ENCODE results near the gene GALNT9. TPM values are rescaled to one million over a fixed set of nuclear protein-coding genes. Genes with fewer than 3 reads are reported as not detected.
"Not testable (repeated sequence)": the region's sequence is repeated elsewhere in the genome, so short reads cannot be mapped to it uniquely, and the experiment has no call there.

Gene GALNT9
- polyA plus RNA-seq, 1 donor from 2014 or later, result 13.5 TPM

- Histone ChIP-seq H3K27me3 (ENCODE audit: insufficient read depth, low read depth, low read length) (no peaks in the 10 kb centered on the region), H3K4me2 (ENCODE audit: low read length) (no peak overlapping the region)
- no peak for TF ChIP-seq SMC3 (conservative IDR thresholded peaks at IDR 0.05; ENCODE audit: poor library complexity)
- TF ChIP-seq TAF1 (IDR thresholded peaks at IDR 0.05; ENCODE audit: low read depth), result no peak
- TF ChIP-seq, protein P1, sequence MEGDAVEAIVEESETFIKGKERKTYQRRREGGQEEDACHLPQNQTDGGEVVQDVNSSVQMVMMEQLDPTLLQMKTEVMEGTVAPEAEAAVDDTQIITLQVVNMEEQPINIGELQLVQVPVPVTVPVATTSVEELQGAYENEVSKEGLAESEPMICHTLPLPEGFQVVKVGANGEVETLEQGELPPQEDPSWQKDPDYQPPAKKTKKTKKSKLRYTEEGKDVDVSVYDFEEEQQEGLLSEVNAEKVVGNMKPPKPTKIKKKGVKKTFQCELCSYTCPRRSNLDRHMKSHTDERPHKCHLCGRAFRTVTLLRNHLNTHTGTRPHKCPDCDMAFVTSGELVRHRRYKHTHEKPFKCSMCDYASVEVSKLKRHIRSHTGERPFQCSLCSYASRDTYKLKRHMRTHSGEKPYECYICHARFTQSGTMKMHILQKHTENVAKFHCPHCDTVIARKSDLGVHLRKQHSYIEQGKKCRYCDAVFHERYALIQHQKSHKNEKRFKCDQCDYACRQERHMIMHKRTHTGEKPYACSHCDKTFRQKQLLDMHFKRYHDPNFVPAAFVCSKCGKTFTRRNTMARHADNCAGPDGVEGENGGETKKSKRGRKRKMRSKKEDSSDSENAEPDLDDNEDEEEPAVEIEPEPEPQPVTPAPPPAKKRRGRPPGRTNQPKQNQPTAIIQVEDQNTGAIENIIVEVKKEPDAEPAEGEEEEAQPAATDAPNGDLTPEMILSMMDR (IDR thresholded peaks at IDR 0.05; ENCODE audit: poor library complexity, severe bottlenecking), result no peak
- no peak for TF ChIP-seq EZH2 (IDR thresholded peaks at IDR 0.05; ENCODE audit: borderline replicate concordance, insufficient read depth, low read length, poor library complexity, severe bottlenecking)
- TF ChIP-seq POLR2AphosphoS5 (IDR thresholded peaks at IDR 0.05), result no peak
- TF ChIP-seq RAD21 (conservative IDR thresholded peaks at IDR 0.05), result no peak
- no peak for TF ChIP-seq EP300 (conservative IDR thresholded peaks at IDR 0.05; ENCODE audit: poor library complexity, severe bottlenecking)
- TF ChIP-seq MXI1 (conservative IDR thresholded peaks at IDR 0.05; ENCODE audit: poor library complexity, severe bottlenecking), result no peak
- TF ChIP-seq, protein P2, sequence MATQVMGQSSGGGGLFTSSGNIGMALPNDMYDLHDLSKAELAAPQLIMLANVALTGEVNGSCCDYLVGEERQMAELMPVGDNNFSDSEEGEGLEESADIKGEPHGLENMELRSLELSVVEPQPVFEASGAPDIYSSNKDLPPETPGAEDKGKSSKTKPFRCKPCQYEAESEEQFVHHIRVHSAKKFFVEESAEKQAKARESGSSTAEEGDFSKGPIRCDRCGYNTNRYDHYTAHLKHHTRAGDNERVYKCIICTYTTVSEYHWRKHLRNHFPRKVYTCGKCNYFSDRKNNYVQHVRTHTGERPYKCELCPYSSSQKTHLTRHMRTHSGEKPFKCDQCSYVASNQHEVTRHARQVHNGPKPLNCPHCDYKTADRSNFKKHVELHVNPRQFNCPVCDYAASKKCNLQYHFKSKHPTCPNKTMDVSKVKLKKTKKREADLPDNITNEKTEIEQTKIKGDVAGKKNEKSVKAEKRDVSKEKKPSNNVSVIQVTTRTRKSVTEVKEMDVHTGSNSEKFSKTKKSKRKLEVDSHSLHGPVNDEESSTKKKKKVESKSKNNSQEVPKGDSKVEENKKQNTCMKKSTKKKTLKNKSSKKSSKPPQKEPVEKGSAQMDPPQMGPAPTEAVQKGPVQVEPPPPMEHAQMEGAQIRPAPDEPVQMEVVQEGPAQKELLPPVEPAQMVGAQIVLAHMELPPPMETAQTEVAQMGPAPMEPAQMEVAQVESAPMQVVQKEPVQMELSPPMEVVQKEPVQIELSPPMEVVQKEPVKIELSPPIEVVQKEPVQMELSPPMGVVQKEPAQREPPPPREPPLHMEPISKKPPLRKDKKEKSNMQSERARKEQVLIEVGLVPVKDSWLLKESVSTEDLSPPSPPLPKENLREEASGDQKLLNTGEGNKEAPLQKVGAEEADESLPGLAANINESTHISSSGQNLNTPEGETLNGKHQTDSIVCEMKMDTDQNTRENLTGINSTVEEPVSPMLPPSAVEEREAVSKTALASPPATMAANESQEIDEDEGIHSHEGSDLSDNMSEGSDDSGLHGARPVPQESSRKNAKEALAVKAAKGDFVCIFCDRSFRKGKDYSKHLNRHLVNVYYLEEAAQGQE (IDR thresholded peaks at IDR 0.05; ENCODE audit: borderline replicate concordance), result no peak
Observed at GRCh38 chr12:132150780-132151144, 178.6 kb downstream of the GALNT9 start.

DNA sequence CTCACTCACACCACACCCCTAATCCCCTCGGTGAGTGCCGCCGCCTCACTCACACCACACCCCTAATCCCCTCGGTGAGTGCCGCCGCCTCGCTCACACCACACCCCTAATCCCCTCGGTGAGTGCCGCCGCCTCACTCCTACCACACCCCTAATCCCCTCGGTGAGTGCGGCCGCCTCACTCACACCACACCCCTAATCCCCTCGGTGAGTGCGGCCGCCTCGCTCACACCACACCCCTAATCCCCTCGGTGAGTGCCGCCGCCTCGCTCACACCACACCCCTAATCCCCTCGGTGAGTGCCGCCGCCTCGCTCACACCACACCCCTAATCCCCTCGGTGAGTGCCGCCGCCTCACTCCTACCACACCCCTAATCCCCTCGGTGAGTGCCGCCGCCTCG is 179.9 kb downstream of the GALNT9 start:
- H3K9me2 ChIP-seq (ENCODE audit: insufficient read depth, low read length); H3K4me3 ChIP-seq (ENCODE audit: low read length); H3K36me3 ChIP-seq (ENCODE audit: insufficient read depth, low read length); H4K20me1 ChIP-seq (ENCODE audit: insufficient read depth); H3K27ac ChIP-seq (ENCODE audit: low read length); H3K9ac ChIP-seq (ENCODE audit: low read length); H3K27me3 ChIP-seq (ENCODE audit: insufficient read depth, low read depth, low read length); H3F3A ChIP-seq (ENCODE audit: insufficient read depth, low read length, poor library complexity, severe bottlenecking); H3K4me2 ChIP-seq (ENCODE audit: low read length); H3K9me3 ChIP-seq (ENCODE audit: low read length); H2AFZ ChIP-seq (ENCODE audit: low read depth, low read length): not testable (repeated sequence)
- peaks cover 13% of the 10 kb centered on the region for H3K79me2 ChIP-seq (replicated peaks; ENCODE audit: insufficient read depth, low read length)

More at GRCh38 chr12:132150780-132151144, 178.6 kb downstream of the GALNT9 start:
- no peak overlapping the region for H3K9ac ChIP-seq (ENCODE audit: low read length)
- no peak overlapping the region for H2AFZ ChIP-seq (ENCODE audit: low read depth, low read length)
- no peaks in the 10 kb centered on the region for H3K9me3 ChIP-seq (ENCODE audit: low read length)
- peaks cover 5% of the 10 kb centered on the region for H3K79me2 ChIP-seq (replicated peaks; ENCODE audit: insufficient read depth, low read length)
- H3K27ac ChIP-seq (ENCODE audit: low read length), result no peak overlapping the region
- H3K9me2 ChIP-seq (ENCODE audit: insufficient read depth, low read length), result no peaks in the 10 kb centered on the region
- no peaks in the 10 kb centered on the region for H3K36me3 ChIP-seq (ENCODE audit: insufficient read depth, low read length)
- H3F3A ChIP-seq (ENCODE audit: insufficient read depth, low read length, poor library complexity, severe bottlenecking), result no peaks in the 10 kb centered on the region
- H3K4me3 ChIP-seq (ENCODE audit: low read length), result no peak overlapping the region
- no peaks in the 10 kb centered on the region for H4K20me1 ChIP-seq (ENCODE audit: insufficient read depth)
